GM23248 (cell line): ENCODE measurements around the gene CAMK2D. TPM values are rescaled to one million over a fixed set of nuclear protein-coding genes. Genes with fewer than 3 reads are reported as not detected.

Experiments
- DNase-seq: peaks from one replicate; pipeline ENCODE4 v3.0.0-alpha.2; 2015
- H2AFZ ChIP-seq: fragments of 200-600 bp; sonication (generic); 2 replicates; pipeline ENCODE4 v1.6.1; 2016; ENCODE audit warnings: antibody characterized with exemption
- H3F3A ChIP-seq: fragments of 200-600 bp; sonication (generic); 2 replicates; pipeline ENCODE4 v1.6.1; 2016; ENCODE audit warnings: mild to moderate bottlenecking, antibody characterized with exemption, mixed run types; ENCODE audit not compliant: insufficient read depth
- H3K27ac ChIP-seq: fragments of 200-600 bp; sonication (generic); 2 replicates; pipeline ENCODE4 v1.5.1; 2016; ENCODE audit warnings: mild to moderate bottlenecking
- H3K27me3 ChIP-seq: fragments of 200-600 bp; sonication (generic); replicated peaks from 2 replicates; pipeline ENCODE4 v1.6.1; 2016; ENCODE audit warnings: mild to moderate bottlenecking; ENCODE audit not compliant: insufficient read depth
- H3K36me3 ChIP-seq: fragments of 200-600 bp; sonication (generic); 2 replicates; pipeline ENCODE4 v1.6.1; 2016; ENCODE audit warnings: low read depth, mild to moderate bottlenecking
- H3K4me1 ChIP-seq: fragments of 200-600 bp; sonication (generic); 2 replicates; pipeline ENCODE4 v1.6.1; 2016; ENCODE audit warnings: mild to moderate bottlenecking; ENCODE audit not compliant: insufficient read depth
- H3K4me2 ChIP-seq: fragments of 200-600 bp; sonication (generic); one replicate; pipeline ENCODE4 v1.6.1; 2016; ENCODE audit warnings: mild to moderate bottlenecking; ENCODE audit not compliant: unreplicated experiment
- H3K4me3 ChIP-seq: fragments of 200-600 bp; sonication (generic); 2 replicates; pipeline ENCODE4 v1.5.1; 2016; ENCODE audit warnings: mild to moderate bottlenecking
- H3K79me2 ChIP-seq: fragments of 200-600 bp; sonication (generic); 2 replicates; pipeline ENCODE4 v1.6.1; 2016; ENCODE audit warnings: mild to moderate bottlenecking; ENCODE audit not compliant: insufficient read depth
- H3K9ac ChIP-seq: fragments of 200-600 bp; sonication (generic); 2 replicates; pipeline ENCODE4 v1.6.1; 2016; ENCODE audit warnings: mild to moderate bottlenecking
- H3K9me2 ChIP-seq: fragments of 200-600 bp; sonication (generic); 2 replicates; pipeline ENCODE4 v1.6.1; 2016; ENCODE audit warnings: mixed run types, mild to moderate bottlenecking, moderate library complexity; ENCODE audit not compliant: insufficient read depth
- H3K9me3 ChIP-seq: fragments of 200-600 bp; sonication (generic); one replicate; pipeline ENCODE4 v1.6.1; 2017; ENCODE audit warnings: low read depth
- H4K20me1 ChIP-seq: fragments of 200-600 bp; sonication (generic); 2 replicates; pipeline ENCODE4 v1.6.0; 2016; ENCODE audit not compliant: insufficient read depth
- EZH2 ChIP-seq: fragments of 200-600 bp; sonication (generic); IDR thresholded peaks from 2 replicates; pipeline ENCODE4 v1.6.1; 2018; ENCODE audit warnings: antibody characterized with exemption, mild to moderate bottlenecking; ENCODE audit not compliant: insufficient read depth, poor library complexity, severe bottlenecking
- EZH2phosphoT487 ChIP-seq: fragments of 200-600 bp; sonication (generic); IDR thresholded peaks from 2 replicates; pipeline ENCODE4 v1.6.1; 2018; ENCODE audit warnings: antibody characterized with exemption, moderate library complexity, mild to moderate bottlenecking, low read depth; ENCODE audit not compliant: insufficient read depth
- WGBS, 2 experiments: methylation state at CpG; one replicate each; pipeline ENCODE4 v1.1.6; 2015 to 2017; ENCODE audit warnings: low lambda C conversion rate in 2 of 2, low coverage in 1 of 2; ENCODE audit errors: missing lambda C conversion rate in 2 of 2; 5-methylcytosine and 5-hydroxymethylcytosine counted together
- in situ Hi-C: fragments of 300-500 bp; cut with MboI; formaldehyde crosslinking; loops from 2 replicates; pipeline ENCODE4 v1.15.0; 2020
- polyA plus RNA-seq: library from polyadenylated mRNA; unstranded; fragments of >200 nt; fragmentation: Nextera tagmentation; extraction: Ambion mirVana; gene quantifications from 2 replicates; pipeline ENCODE4 v1.2.1, GENCODE V29; 2016
- total RNA-seq: library from RNA; depleted of rRNA; stranded (reverse); fragments of >200 nt; shearing (Covaris generic); gene quantifications from 2 replicates; pipeline ENCODE4 v1.2.3, GENCODE V29; 2014

Gene CAMK2D
- total and polyA plus RNA-seq, 2 experiments from 2014 or later, result 78.8 to 94.5 TPM

DNA sequence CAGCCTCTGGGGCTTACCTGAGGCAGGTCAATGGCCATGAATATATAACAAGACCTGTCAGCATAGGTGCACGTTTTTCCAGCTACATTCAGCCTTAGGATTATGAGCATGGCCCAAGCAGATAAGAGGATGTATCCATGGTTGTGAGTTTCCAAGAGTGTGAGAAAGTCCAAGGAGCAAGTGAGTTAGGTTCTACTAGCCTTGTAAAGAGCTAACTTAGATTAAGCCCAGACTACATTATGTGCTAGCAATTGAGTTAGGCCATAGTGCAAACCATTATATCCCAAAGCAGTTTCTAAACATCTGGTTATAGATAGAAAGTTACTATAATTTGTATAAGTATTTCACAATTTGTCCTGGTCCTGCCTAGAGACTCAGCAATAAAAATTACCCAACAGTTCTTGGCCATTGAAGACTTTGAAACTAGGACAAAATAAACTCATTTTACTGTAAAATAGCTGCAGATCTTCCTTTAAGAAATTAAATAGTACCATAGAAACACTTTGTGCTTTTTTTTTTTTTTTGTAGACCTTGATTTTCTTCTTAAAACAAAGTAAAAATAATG, 312.0 kb downstream of the CAMK2D start:
- peak; percentile 33 for DNase-seq
- Histone ChIP-seq H3K4me2 (no peak overlapping the region), H3K27ac (no peak overlapping the region), H3K9me2 (no peaks in the 10 kb centered on the region), H3F3A (peaks cover 44% of the 10 kb centered on the region), H2AFZ (no peak overlapping the region), H3K9me3 (no peaks in the 10 kb centered on the region), H3K9ac (no peak overlapping the region), H3K27me3 (no peaks in the 10 kb centered on the region), H3K36me3 (peaks cover 11% of the 10 kb centered on the region), H3K4me1 (peaks cover 17% of the 10 kb centered on the region), H3K79me2 (no peaks in the 10 kb centered on the region), H4K20me1 (no peaks in the 10 kb centered on the region), H3K4me3 (no peak overlapping the region)
- 88 to 91% methylated on average over 1 of the region's 1 CpG for WGBS, 2 experiments
- TF ChIP-seq EZH2phosphoT487 (no peak), EZH2 (no peak)
- in situ Hi-C loops, result no loop called here

DNA sequence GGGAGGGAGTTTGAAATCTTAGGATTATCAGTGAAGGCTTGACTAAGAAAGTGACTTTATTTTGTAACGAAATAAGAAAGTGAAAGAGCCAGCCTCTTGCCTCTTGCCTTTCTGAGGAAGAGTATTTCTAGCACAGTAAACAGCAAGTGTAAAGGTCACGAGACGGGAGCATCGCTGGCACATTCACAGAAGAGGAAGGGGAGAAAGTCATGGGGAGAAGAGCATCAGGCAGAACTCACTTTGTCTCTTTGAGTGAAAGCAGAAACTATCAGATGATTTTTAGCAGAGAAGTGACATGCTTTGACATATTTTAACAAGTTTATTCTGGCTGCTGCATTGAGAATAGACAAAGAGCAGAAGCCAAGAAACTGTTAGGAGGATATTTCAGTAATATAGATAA, 313.8 kb downstream of the CAMK2D start:
- no peaks in the 10 kb centered on the region for H3K9me2 ChIP-seq
- 67 to 74% methylated on average over 4 of the region's 4 CpGs for WGBS, 2 experiments
- H3F3A ChIP-seq, result peaks cover 55% of the 10 kb centered on the region
- DNase-seq, result no peak
- H3K4me3 ChIP-seq, result no peak overlapping the region
- no peak overlapping the region for H3K9ac ChIP-seq
- no peak overlapping the region for H3K4me2 ChIP-seq
- no peak for TF ChIP-seq EZH2
- TF ChIP-seq EZH2phosphoT487, result no peak
- H3K27me3 ChIP-seq, result no peaks in the 10 kb centered on the region
- peaks cover 31% of the 10 kb centered on the region for H3K4me1 ChIP-seq
- in situ Hi-C loops, result no loop called here
- no peaks in the 10 kb centered on the region for H3K79me2 ChIP-seq
- no peak overlapping the region for H3K27ac ChIP-seq
- H2AFZ ChIP-seq, result no peak overlapping the region
- H4K20me1 ChIP-seq, result no peaks in the 10 kb centered on the region
- no peaks in the 10 kb centered on the region for H3K36me3 ChIP-seq
- no peaks in the 10 kb centered on the region for H3K9me3 ChIP-seq

DNA sequence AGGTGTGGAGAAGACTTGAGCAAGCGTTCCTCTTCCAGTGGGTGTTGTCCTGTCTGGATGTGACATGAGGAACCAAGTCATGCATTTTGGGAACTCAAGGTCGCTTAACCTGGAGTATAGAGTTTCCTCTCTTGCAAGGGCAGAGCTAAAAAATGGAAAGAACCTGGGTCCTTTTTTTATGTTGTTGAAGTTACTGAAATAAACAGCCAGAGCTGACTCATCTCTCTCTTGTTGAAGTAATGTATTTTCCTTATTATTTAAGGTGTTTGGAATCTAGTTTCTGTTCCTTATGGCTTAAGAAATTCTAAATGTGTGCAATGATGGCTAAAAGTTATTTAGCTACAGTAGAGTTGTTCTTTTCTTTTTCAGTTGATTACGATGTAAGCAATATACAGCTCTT, 314.5 kb downstream of the CAMK2D start:
- Histone ChIP-seq H3K4me3 (no peak overlapping the region), H3K27me3 (no peaks in the 10 kb centered on the region), H2AFZ (no peak overlapping the region), H3K9me2 (no peaks in the 10 kb centered on the region), H3F3A (peaks cover 55% of the 10 kb centered on the region), H4K20me1 (no peaks in the 10 kb centered on the region), H3K36me3 (no peaks in the 10 kb centered on the region), H3K9ac (no peak overlapping the region), H3K79me2 (no peaks in the 10 kb centered on the region), H3K9me3 (no peaks in the 10 kb centered on the region), H3K27ac (peak overlapping the region; percentile 96), H3K4me2 (no peak overlapping the region), H3K4me1 (peaks cover 31% of the 10 kb centered on the region)
- DNase-seq, result peak; percentile 40
- in situ Hi-C loops, result no loop called here
- TF ChIP-seq EZH2, result no peak
- no peak for TF ChIP-seq EZH2phosphoT487
- 87 to 92% methylated on average over 3 of the region's 3 CpGs for WGBS, 2 experiments

DNA sequence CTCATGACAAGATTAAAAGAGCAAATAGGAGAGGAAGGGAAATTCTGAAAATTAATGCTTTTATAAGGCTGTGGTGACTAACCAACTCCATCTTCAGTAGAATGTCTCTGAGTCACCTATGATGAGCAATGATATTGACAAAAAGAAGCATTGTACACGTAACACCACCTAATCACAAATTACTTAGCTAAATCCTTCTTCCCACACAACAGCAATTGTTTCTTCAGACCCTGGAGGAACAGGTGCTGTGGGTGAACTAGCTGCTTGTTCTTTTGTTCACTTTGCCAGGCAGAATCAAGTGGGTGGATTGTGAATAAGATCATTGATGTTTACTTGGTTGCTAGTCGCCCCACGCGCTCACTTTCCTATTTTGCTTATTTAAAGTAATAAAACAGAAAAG, 315.5 kb downstream of the CAMK2D start:
- H2AFZ ChIP-seq, result no peak overlapping the region
- in situ Hi-C loops, result no loop called here
- H3K9ac ChIP-seq, result peak overlapping the region; percentile 72
- no peaks in the 10 kb centered on the region for H4K20me1 ChIP-seq
- 66 to 69% methylated on average over 4 of the region's 4 CpGs for WGBS, 2 experiments
- H3K4me3 ChIP-seq, result peak overlapping the region; percentile 51
- H3K27ac ChIP-seq, result peak overlapping the region; percentile 96
- no peaks in the 10 kb centered on the region for H3K9me3 ChIP-seq
- TF ChIP-seq EZH2phosphoT487 (no peak), EZH2 (no peak)
- H3K79me2 ChIP-seq, result no peaks in the 10 kb centered on the region
- H3F3A ChIP-seq, result peaks cover 55% of the 10 kb centered on the region
- H3K9me2 ChIP-seq, result no peaks in the 10 kb centered on the region
- H3K4me1 ChIP-seq, result peaks cover 31% of the 10 kb centered on the region
- H3K27me3 ChIP-seq, result no peaks in the 10 kb centered on the region
- peak; percentile 95 for DNase-seq
- H3K4me2 ChIP-seq, result peak overlapping the region; percentile 82
- H3K36me3 ChIP-seq, result no peaks in the 10 kb centered on the region
